ENCODE data around the gene EYA2. TPM values are rescaled to one million over a fixed set of nuclear protein-coding genes. Genes with fewer than 3 reads are reported as not detected.

The EYA2 gene
- polyA plus RNA-seq, 6 donors from 2014 or later = not detected

GRCh38 chr20:47124181-47124717, 229.6 kb downstream of the EYA2 start:
- H3K4me3 Mint-ChIP-seq = no peak overlapping the region
- peaks cover 31 to 59% (median 41%) of the 10 kb centered on the region in 3 donors for H3K27me3 Mint-ChIP-seq
- no peak overlapping the region for H3K27ac Mint-ChIP-seq
- DNase-seq (no peak), ATAC-seq (ENCODE audit: low read depth in 2 of 2) (peak in 1 of 2 donors; percentile 32)
- H3K36me3 Mint-ChIP-seq = no peaks in the 10 kb centered on the region
- no peaks in the 10 kb centered on the region for H3K4me1 Mint-ChIP-seq
- peaks cover 0 to 3% (median 0%) of the 10 kb centered on the region in 7 donors for H3K9me3 Mint-ChIP-seq

GRCh38 chr20:47125508-47125757, 230.8 kb downstream of the EYA2 start:
- peaks cover 0 to 8% (median 0%) of the 10 kb centered on the region in 7 donors for H3K9me3 Mint-ChIP-seq
- no peaks in the 10 kb centered on the region for H3K4me1 Mint-ChIP-seq
- peaks cover 33 to 57% (median 41%) of the 10 kb centered on the region in 3 donors for H3K27me3 Mint-ChIP-seq
- ATAC-seq (ENCODE audit: low read depth in 2 of 2) = no peak
- no peak for DNase-seq
- no peak overlapping the region for H3K4me3 Mint-ChIP-seq
- H3K36me3 Mint-ChIP-seq = no peaks in the 10 kb centered on the region
- no peak overlapping the region for H3K27ac Mint-ChIP-seq

DNA sequence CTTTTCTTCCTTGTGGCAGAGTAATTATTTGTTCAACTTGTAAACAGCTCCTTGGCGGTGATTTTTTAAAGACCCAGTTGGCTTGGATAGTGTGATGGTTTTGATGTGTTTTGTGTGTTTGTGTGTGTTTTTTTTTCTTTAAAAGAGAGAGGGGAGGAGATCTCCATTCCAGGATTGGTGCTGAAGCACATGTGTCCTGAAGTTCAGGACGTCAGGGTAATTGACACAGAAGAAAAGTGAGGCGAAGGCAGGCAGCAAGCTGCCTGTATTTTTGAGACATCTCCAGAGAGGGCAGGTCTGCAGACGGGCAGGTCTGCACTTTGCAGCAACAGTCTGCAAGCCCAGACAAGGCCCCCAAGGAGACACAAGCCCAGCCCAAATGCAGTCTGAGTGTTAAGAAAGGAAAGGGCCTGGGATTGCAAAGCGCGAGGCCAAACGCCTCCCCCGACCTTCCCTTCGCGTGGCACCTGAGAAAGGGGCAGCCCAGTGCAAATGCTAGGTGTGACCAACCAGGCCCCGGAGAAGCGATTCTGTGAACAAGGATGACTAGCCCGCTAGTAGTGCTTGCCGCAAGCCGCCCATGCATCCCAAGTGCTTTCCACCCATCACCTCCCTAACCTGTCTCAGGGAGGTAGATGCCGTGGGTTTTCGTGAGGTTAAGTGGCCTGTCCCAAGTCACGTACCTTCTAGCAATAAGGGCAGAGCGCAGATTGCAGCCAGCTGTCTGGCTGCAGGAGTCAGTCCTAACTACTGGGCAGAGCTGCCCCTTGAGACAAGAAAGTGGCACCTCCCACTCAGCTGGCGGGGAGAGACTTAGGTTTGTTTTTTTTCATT, 231.3 kb downstream of the EYA2 start:
- ATAC-seq (ENCODE audit: low read depth in 2 of 2) (no peak), DNase-seq (no peak)
- H3K4me3 Mint-ChIP-seq = no peak overlapping the region
- peaks cover 35 to 62% (median 47%) of the 10 kb centered on the region in 3 donors for H3K27me3 Mint-ChIP-seq
- no peaks in the 10 kb centered on the region for H3K36me3 Mint-ChIP-seq
- H3K4me1 Mint-ChIP-seq = no peaks in the 10 kb centered on the region
- H3K27ac Mint-ChIP-seq = peak overlapping the region in 1 of 6 donors; percentile 24
- H3K9me3 Mint-ChIP-seq = peaks cover 0 to 8% (median 0%) of the 10 kb centered on the region in 7 donors

GRCh38 chr20:47126709-47127108, 232.1 kb downstream of the EYA2 start:
- Mint-ChIP-seq H3K9me3 (peaks cover 0 to 9% (median 2%) of the 10 kb centered on the region in 7 donors), H3K27me3 (peaks cover 39 to 65% (median 52%) of the 10 kb centered on the region in 3 donors), H3K4me3 (no peak overlapping the region), H3K4me1 (no peaks in the 10 kb centered on the region), H3K36me3 (no peaks in the 10 kb centered on the region), H3K27ac (no peak overlapping the region)
- ATAC-seq (ENCODE audit: low read depth in 2 of 2) (no peak), DNase-seq (no peak)

DNA sequence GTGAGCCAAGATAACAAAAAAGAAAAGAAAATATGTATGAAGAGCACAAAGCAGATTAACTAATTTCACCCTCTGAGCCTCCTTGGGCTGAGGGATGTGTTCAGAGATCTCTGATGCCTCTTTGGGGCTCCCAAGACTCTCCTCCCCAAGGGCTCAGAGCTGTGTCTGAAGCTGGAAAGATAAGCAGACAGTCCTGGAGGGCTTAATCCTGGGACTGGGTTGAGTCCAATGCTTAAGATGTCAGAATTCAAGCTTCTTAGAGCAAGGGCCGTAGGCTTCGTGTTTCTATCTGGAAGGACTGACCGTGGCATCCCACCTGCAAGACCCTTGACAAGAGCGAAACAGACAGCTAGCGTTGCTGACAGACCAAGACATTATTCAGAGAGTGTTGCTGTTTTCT, 232.9 kb downstream of the EYA2 start:
- H3K9me3 Mint-ChIP-seq = peaks cover 0 to 9% (median 2%) of the 10 kb centered on the region in 7 donors
- H3K4me3 Mint-ChIP-seq = no peak overlapping the region
- H3K36me3 Mint-ChIP-seq = no peaks in the 10 kb centered on the region
- no peak for ATAC-seq (ENCODE audit: low read depth in 2 of 2)
- DNase-seq = no peak
- no peaks in the 10 kb centered on the region for H3K4me1 Mint-ChIP-seq
- peaks cover 39 to 61% (median 52%) of the 10 kb centered on the region in 3 donors for H3K27me3 Mint-ChIP-seq
- no peak overlapping the region for H3K27ac Mint-ChIP-seq

DNA sequence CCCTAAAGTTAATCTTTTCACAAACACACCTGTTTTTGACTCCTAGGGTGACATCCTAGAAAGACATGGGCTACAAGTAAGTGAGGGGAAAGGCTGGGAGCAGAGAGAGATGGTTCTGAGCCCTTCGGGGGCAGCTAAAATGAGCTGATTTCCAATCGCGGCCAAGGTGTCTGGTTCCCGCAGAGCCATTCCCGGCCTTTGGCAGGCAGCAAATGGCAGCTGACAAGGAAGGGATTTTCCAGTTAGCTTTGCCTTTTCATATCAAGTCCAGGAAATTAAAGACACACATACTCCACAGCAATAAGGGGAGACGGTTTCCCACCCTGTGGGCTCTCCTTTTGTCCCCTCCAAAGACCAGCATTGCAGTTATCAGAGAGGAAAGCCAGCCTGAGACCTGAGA, 233.4 kb downstream of the EYA2 start:
- Mint-ChIP-seq H3K4me1 (no peaks in the 10 kb centered on the region), H3K27ac (no peak overlapping the region), H3K27me3 (peaks cover 39 to 61% (median 52%) of the 10 kb centered on the region in 3 donors), H3K36me3 (no peaks in the 10 kb centered on the region), H3K4me3 (no peak overlapping the region), H3K9me3 (peaks cover 0 to 9% (median 2%) of the 10 kb centered on the region in 7 donors)
- ATAC-seq (ENCODE audit: low read depth in 2 of 2) = no peak
- no peak for DNase-seq

- peaks cover 0 to 9% (median 2%) of the 10 kb centered on the region in 7 donors for H3K9me3 Mint-ChIP-seq
- no peak overlapping the region for H3K4me3 Mint-ChIP-seq
- H3K36me3 Mint-ChIP-seq = no peaks in the 10 kb centered on the region
- H3K27ac Mint-ChIP-seq = no peak overlapping the region
- no peak for DNase-seq
- ATAC-seq (ENCODE audit: low read depth in 2 of 2) = no peak
- H3K27me3 Mint-ChIP-seq = peaks cover 34 to 64% (median 52%) of the 10 kb centered on the region in 3 donors
- H3K4me1 Mint-ChIP-seq = no peaks in the 10 kb centered on the region
Observed at GRCh38 chr20:47129306-47129705, 234.7 kb downstream of the EYA2 start.

GRCh38 chr20:47133809-47134456, 239.3 kb downstream of the EYA2 start:
- H3K4me1 Mint-ChIP-seq = no peaks in the 10 kb centered on the region
- DNase-seq = no peak

GRCh38 chr20:47136782-47137181, 242.1 kb downstream of the EYA2 start:
- ATAC-seq (ENCODE audit: low read depth in 2 of 2) (no peak), DNase-seq (no peak)
- Mint-ChIP-seq H3K9me3 (peaks cover 0 to 14% (median 2%) of the 10 kb centered on the region in 7 donors), H3K27ac (peak overlapping the region in 1 of 6 donors; percentile 8), H3K4me1 (no peaks in the 10 kb centered on the region), H3K4me3 (no peak overlapping the region), H3K27me3 (peaks cover 6 to 25% (median 10%) of the 10 kb centered on the region in 3 donors), H3K36me3 (no peaks in the 10 kb centered on the region)

More at GRCh38 chr20:47133809-47134456, 239.3 kb downstream of the EYA2 start:
- Mint-ChIP-seq H3K27ac (no peak overlapping the region), H3K36me3 (no peaks in the 10 kb centered on the region), H3K27me3 (peaks cover 20 to 36% (median 21%) of the 10 kb centered on the region in 3 donors), H3K4me3 (no peak overlapping the region), H3K9me3 (peaks cover 0 to 9% (median 2%) of the 10 kb centered on the region in 7 donors)
- ATAC-seq (ENCODE audit: low read depth in 2 of 2) = no peak

DNA sequence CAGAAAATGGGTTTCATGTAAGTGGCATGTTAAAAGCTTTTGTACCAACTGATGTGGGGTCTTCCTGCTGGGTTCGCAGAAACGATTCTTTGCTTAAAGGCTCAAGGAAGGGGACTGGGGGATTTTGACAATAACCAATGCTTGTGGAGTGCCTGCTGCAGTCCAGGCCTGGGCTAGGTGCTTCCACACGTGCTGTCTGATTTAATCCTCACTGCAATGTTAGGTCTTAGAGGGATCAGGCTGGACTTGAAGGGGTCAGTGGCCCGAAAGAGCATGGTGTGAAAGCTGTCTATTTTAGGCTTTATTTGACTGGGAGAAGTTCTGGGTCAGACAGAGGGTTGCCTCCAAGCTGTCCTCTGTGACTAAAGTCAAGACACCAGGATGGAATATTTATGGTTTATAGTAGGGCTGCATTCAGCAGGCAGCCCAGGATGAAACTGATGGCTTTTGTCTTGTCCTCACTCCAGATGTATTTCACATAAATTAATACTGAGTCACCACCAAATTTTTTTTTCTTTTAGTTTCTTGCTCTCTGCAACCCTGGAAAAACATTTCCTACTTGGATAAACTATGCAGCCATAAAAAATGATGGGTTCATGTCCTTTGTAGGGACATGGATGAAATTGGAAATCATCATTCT, 242.7 kb downstream of the EYA2 start:
- Mint-ChIP-seq H3K27ac (no peak overlapping the region), H3K9me3 (peaks cover 0 to 17% (median 5%) of the 10 kb centered on the region in 7 donors), H3K27me3 (peaks cover 10 to 25% (median 11%) of the 10 kb centered on the region in 3 donors), H3K4me3 (no peak overlapping the region), H3K4me1 (no peaks in the 10 kb centered on the region), H3K36me3 (no peaks in the 10 kb centered on the region)
- ATAC-seq (ENCODE audit: low read depth in 2 of 2) (no peak), DNase-seq (no peak)

DNA sequence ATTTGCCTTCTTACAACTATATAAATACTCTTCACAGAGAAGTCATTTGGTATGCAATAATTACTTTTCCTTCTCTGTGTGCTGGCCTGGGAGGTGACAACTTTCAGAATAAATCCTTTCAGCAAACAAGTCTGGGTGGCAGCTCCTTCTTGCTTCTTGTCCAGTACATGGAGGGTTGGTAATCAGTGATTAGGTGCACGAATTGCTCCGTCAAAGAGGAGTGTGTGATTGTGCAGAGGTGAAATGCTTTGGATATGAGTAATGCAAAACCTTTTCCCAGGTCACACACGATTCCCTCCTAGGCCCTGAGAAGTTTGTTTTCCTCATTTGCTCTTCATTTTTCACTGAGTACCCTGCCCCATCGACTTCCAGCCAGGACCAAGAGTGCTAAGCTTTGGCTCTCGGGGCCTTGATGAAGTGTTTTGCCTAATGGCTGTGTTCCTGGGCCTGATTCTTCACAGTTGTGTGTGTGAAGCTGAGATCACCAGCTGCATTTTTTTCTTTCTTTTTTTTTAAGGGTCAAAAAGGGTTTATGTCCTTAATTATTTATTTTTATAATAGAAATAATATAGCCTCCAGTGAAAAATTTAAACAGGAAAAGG, 245.4 kb downstream of the EYA2 start:
- peaks cover 16 to 37% (median 32%) of the 10 kb centered on the region in 3 donors for H3K27me3 Mint-ChIP-seq
- peaks cover 0 to 17% (median 5%) of the 10 kb centered on the region in 7 donors for H3K9me3 Mint-ChIP-seq
- no peak for DNase-seq
- no peaks in the 10 kb centered on the region for H3K4me1 Mint-ChIP-seq
- H3K27ac Mint-ChIP-seq = no peak overlapping the region
- H3K36me3 Mint-ChIP-seq = no peaks in the 10 kb centered on the region
- H3K4me3 Mint-ChIP-seq = no peak overlapping the region
- ATAC-seq (ENCODE audit: low read depth in 2 of 2) = no peak

- Mint-ChIP-seq H3K27ac (no peak overlapping the region), H3K27me3 (peaks cover 16 to 51% (median 37%) of the 10 kb centered on the region in 3 donors), H3K4me1 (no peaks in the 10 kb centered on the region), H3K4me3 (no peak overlapping the region), H3K9me3 (peaks cover 0 to 17% (median 5%) of the 10 kb centered on the region in 7 donors), H3K36me3 (no peaks in the 10 kb centered on the region)
- no peak for DNase-seq
- ATAC-seq (ENCODE audit: low read depth in 2 of 2) = no peak
Observed at GRCh38 chr20:47141350-47141921, 246.8 kb downstream of the EYA2 start.

Data from naive B cell (primary cell).